Ovary (tissue), 3 donors: ENCODE data around the gene ZNF497.

Source experiments
- POLR2A ChIP-seq: fragments of 450-650 bp; IDR thresholded peaks from one replicate; pipeline ENCODE4 v1.6.1; 2017; ENCODE audit warnings: antibody characterized with exemption, mild to moderate bottlenecking, moderate library complexity
- TF ChIP-seq, protein P1 (sequence below), 3 donors: fragments of 450-650 bp in 2 of 3; fragments of 200-600 bp in 1 of 3; IDR thresholded peaks; one replicate each; pipeline versions ENCODE4 v1.5.1 to v1.8.0; 2016 to 2022; ENCODE audit warnings: antibody characterized with exemption in 3 of 3, mild to moderate bottlenecking in 1 of 3
- donor health status: DM: no; HTN: no; CAD: no.

DNA sequence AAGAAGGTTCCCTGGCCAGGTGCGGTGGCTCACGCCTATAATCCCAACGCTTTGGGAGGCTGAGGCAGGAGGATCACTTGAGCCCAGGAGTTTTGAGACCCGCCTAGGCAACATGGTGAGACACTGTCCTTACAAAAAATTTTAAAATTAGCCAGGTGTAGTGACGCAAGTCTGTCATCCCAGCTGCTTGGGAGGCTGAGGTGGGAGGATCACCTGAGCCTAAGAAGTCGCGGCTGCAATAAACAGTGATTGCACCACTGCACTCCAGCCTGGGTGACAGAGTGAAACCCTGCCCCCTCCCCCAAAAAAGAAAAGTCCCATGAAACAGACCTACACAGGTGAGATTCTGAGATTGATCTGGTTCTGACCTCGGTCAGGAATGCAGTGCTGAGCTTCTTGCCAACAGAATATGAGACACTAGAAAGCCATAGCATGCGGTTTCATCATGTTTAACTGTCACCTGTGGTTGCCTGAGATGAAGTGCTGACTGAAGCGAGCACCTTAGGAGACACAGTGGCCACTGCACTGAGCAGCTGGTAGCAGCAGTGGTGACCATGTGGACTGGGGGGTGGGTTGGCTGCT, 7.2 kb downstream of the ZNF497 start:
- TF ChIP-seq, protein P1, sequence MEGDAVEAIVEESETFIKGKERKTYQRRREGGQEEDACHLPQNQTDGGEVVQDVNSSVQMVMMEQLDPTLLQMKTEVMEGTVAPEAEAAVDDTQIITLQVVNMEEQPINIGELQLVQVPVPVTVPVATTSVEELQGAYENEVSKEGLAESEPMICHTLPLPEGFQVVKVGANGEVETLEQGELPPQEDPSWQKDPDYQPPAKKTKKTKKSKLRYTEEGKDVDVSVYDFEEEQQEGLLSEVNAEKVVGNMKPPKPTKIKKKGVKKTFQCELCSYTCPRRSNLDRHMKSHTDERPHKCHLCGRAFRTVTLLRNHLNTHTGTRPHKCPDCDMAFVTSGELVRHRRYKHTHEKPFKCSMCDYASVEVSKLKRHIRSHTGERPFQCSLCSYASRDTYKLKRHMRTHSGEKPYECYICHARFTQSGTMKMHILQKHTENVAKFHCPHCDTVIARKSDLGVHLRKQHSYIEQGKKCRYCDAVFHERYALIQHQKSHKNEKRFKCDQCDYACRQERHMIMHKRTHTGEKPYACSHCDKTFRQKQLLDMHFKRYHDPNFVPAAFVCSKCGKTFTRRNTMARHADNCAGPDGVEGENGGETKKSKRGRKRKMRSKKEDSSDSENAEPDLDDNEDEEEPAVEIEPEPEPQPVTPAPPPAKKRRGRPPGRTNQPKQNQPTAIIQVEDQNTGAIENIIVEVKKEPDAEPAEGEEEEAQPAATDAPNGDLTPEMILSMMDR (IDR thresholded peaks at IDR 0.05) = no peak
- no peak for TF ChIP-seq POLR2A
